Measurements from ENCODE around the gene ARL8A.

The ARL8A gene

DNA sequence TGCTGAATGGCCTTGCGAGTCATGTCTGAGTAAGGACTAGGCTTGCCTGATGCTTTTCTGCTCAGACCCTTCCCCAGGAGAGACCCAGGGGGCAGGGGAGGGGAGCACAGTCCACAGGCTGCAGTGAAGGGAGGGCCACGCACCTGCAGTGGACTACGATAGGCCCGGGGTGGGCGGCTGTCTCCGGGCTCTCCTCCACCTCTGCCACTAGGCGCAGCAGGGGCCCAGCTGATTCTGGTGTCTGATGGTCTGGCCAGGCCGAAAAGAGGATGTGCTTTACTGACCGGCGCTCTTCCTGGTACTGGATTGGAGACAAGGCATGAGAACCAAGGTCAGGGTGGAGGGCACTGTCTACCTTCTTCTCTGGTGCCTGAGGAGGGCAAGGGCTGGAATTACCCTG is 7.9 kb upstream of the ARL8A start:
- TF ChIP-seq, protein P1, sequence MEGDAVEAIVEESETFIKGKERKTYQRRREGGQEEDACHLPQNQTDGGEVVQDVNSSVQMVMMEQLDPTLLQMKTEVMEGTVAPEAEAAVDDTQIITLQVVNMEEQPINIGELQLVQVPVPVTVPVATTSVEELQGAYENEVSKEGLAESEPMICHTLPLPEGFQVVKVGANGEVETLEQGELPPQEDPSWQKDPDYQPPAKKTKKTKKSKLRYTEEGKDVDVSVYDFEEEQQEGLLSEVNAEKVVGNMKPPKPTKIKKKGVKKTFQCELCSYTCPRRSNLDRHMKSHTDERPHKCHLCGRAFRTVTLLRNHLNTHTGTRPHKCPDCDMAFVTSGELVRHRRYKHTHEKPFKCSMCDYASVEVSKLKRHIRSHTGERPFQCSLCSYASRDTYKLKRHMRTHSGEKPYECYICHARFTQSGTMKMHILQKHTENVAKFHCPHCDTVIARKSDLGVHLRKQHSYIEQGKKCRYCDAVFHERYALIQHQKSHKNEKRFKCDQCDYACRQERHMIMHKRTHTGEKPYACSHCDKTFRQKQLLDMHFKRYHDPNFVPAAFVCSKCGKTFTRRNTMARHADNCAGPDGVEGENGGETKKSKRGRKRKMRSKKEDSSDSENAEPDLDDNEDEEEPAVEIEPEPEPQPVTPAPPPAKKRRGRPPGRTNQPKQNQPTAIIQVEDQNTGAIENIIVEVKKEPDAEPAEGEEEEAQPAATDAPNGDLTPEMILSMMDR (conservative IDR thresholded peaks at IDR 0.05), result no peak
- no peak overlapping the region for H3K27ac ChIP-seq

DNA sequence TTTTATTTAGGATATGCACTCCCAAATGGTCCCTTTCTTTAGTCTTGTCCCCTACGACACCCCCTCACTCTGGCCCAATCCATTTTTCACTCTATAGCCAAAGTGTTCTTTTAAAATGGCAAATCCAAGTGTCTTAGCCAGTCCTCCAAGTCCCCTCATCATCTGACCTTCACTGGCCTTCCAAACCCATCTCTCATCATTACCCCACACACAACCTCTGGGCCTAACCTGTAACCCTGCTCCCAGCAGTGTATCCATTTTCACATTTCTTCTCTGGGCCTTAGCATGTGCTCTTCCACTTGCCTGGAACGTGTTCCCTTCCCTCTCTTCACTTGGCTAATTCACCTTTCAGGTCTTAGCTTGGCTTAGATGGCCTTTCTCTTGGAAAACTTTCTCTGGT is 6.5 kb upstream of the ARL8A start:
- TF ChIP-seq, protein P1 (conservative IDR thresholded peaks at IDR 0.05), result no peak
- TF ChIP-seq ZFX (IDR thresholded peaks at IDR 0.05), result no peak
- H3K27ac ChIP-seq, result no peak overlapping the region

DNA sequence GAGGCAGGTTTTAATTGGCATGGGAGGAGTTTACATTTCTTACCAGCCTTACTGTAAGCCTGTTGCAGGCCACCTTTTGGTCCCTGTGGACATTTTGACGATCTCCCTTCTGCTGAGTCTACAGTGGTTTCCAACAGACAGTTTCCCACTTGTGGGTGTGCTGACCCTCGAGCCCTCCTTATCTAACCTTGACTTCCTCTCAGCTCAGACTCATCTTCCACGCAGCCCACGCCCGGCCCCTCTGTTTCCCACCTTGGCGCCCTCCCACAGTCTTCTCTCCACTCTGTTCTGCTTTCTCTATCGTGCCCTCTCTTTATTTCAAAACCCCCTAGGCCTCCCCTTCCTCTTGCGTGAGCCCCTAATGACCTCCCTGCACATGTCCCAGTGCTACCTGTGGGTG is 6.1 kb upstream of the ARL8A start:
- TF ChIP-seq, protein P1 (conservative IDR thresholded peaks at IDR 0.05), result no peak
- no peak for TF ChIP-seq ZFX (IDR thresholded peaks at IDR 0.05)
- H3K27ac ChIP-seq, result no peak overlapping the region

DNA sequence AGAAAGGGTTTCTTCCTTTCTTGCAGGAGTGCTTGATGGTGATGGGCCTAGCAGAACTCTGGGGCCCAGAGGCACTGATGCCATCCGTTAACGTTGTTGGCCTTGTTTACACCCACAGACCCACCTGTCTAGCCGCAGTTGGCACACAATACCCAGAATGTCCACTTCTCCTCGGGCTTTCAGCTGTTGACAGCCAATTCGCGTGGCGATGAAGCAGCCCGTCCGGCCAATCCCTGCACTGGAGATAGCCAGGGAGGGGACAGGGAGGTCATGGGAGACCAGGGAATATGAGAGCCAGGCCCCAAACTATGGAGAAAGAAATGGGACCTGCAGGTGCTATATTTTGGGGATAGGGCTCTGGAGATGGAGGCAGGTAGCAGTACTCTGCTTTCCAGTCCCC is 5.7 kb upstream of the ARL8A start:
- H3K27ac ChIP-seq, result no peak overlapping the region
- no peak for TF ChIP-seq ZFX (IDR thresholded peaks at IDR 0.05)
- TF ChIP-seq, protein P1 (conservative IDR thresholded peaks at IDR 0.05), result no peak

DNA sequence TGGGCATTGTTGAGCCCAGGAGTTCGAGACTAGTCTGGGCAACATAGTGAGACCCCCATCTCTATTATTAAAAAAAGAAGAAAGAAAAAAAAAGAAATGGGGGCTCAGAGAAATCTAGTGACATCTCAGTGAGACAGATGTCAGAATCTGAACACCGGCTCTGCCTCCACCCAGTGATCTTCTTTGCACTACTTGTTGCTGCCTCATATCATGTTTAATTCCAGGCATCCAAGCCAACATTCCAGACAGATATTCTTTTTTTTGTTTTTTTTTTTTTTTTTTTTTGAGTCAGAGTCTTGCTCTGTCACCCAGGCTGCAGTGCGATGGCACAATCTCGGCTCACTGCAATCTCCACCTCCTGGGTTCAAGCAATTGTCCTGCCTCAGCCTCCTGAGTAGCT is 5.0 kb upstream of the ARL8A start:
- H3K27ac ChIP-seq, result no peak overlapping the region
- TF ChIP-seq ZFX (IDR thresholded peaks at IDR 0.05), result no peak
- TF ChIP-seq, protein P1 (conservative IDR thresholded peaks at IDR 0.05), result no peak

DNA sequence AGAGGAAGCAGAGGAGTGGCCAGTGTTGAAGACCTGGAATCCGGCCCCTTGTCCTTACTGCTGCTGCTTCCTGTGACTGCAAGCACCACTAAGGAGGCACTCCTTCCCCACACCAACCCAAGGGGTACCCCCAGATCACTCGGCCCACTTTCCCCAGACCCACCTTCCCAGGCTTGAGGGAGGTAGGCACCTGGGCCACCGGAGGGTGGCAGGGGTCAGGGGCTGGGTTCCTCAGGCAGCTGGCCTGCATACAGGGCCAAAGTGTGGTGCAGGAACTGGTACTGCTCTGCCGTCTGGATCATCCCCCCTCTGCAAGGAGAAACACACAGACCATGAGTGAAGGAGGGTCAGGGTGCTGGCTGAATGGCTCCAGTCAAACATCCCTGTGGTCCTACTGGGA is 3.9 kb upstream of the ARL8A start:
- TF ChIP-seq, protein P1 (conservative IDR thresholded peaks at IDR 0.05), result no peak
- TF ChIP-seq ZFX (IDR thresholded peaks at IDR 0.05), result no peak
- no peak overlapping the region for H3K27ac ChIP-seq

DNA sequence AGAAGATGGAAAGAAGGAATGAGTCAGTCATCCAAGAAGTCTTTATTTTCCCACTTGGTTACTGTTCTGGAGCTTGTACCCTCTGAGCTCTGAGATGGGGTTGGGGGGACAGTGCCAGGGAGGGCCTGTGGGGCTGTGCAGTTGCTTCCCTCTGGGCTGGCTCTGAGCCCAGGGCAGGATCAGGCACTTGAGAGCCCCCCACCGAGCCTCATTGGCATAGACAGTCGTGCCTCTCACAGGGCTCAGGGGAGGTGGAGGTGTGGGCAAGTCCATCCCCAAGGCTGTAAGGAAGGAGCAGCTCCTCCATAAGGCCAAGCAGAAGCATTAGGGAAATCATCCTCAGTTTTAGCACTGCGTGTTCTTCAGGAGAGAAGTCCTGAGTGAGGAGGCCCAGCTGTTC is 2.5 kb upstream of the ARL8A start:
- TF ChIP-seq, protein P1 (conservative IDR thresholded peaks at IDR 0.05), result no peak
- no peak for TF ChIP-seq ZFX (IDR thresholded peaks at IDR 0.05)
- no peak overlapping the region for H3K27ac ChIP-seq
